KMS-11 (cell line): ENCODE data around the gene ZFR2.

Experiments
- H2AFZ ChIP-seq: fragments of 200-600 bp; sonication (generic); 2 replicates; pipeline ENCODE4 v1.6.1; 2016; ENCODE audit warnings: antibody characterized with exemption, mixed run types, low read depth
- H3K27ac ChIP-seq: fragments of 200-600 bp; sonication (generic); 2 replicates; pipeline ENCODE4 v1.6.1; 2016; ENCODE audit warnings: mild to moderate bottlenecking, mixed run types
- H3K27me3 ChIP-seq: fragments of 200-600 bp; sonication (generic); 2 replicates; pipeline ENCODE4 v1.6.1; 2017; ENCODE audit warnings: mild to moderate bottlenecking, low read depth, mixed run types, moderate library complexity; ENCODE audit not compliant: insufficient read depth
- H3K36me3 ChIP-seq: fragments of 200-600 bp; sonication (generic); 2 replicates; pipeline ENCODE4 v1.6.1; 2017; ENCODE audit warnings: mild to moderate bottlenecking, mixed run types; ENCODE audit not compliant: insufficient read depth
- H3K4me1 ChIP-seq: fragments of 200-600 bp; sonication (generic); 2 replicates; pipeline ENCODE4 v1.6.1; 2016; ENCODE audit warnings: mild to moderate bottlenecking, low read depth, mixed run types; ENCODE audit not compliant: poor library complexity, severe bottlenecking
- H3K4me2 ChIP-seq: fragments of 200-600 bp; sonication (generic); 2 replicates; pipeline ENCODE4 v1.7.0; 2016; ENCODE audit warnings: mild to moderate bottlenecking, mixed run types
- H3K4me3 ChIP-seq: fragments of 200-600 bp; sonication (generic); IDR thresholded peaks from 2 replicates; pipeline ENCODE4 v1.6.1; 2017; ENCODE audit warnings: low read depth, low read length, mixed read lengths; ENCODE audit not compliant: insufficient read depth
- H3K79me2 ChIP-seq: fragments of 200-600 bp; sonication (generic); 2 replicates; pipeline ENCODE4 v1.6.1; 2016; ENCODE audit warnings: low read depth, mixed run types; ENCODE audit not compliant: insufficient read depth
- H3K9ac ChIP-seq: fragments of 200-600 bp; sonication (generic); 2 replicates; pipeline ENCODE4 v1.6.1; 2016; ENCODE audit warnings: mild to moderate bottlenecking, mixed run types
- H4K20me1 ChIP-seq: fragments of 200-600 bp; sonication (generic); 2 replicates; pipeline ENCODE4 v1.6.1; 2016; ENCODE audit warnings: mild to moderate bottlenecking, mixed run types; ENCODE audit not compliant: insufficient read depth
- TF ChIP-seq, protein P1 (sequence below): fragments of 200-600 bp; sonication (generic); conservative IDR thresholded peaks from 2 replicates; pipeline ENCODE4 v1.6.1; 2017; ENCODE audit warnings: low read depth, mild to moderate bottlenecking, antibody characterized with exemption, low read length, moderate library complexity, mixed read lengths

ZFR2 gene

DNA sequence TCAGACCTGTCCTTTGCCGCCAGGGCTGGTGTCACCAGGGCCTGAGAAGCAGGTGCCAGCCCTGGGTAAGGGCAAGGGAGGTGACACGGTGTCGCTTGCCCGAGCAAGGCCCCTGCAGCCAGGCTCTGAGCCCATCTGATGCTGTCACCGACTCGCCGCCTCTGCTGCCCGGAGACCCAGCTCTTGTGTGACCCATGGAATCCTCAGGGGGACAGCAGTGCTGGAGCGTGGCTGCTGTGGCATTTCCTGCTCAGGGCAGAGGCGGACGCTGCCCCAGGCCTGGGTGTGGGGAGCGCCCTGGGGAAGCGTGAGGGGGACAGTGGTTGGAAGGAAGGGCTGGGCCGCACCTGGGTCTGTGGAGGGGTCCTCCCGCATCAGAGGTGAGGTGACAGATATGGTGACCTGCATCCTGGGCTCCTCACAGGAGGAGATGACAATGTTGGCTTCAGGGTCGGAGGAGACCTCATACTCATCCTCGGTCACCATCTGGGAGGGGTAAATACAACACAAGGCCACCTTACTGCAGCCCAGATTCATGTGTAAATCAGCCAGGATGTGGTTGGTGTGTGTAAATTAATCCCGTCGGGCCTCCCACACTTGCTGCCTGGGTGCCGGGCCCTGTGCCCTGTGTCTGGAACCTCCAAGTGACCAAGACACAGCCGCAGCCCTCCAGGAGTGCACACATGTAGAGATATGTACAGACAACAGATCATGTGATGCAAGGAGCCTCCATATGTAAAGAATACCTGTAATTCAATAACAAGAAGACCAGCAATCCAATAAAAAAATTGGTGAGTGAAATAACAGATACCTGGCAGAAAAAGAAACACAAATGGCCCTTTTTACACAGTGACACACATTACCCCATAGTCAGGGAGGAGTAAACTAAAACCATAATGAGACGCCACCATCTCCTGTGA is 55.1 kb downstream of the ZFR2 start:
- Histone ChIP-seq H3K4me1 (no peaks in the 10 kb centered on the region), H3K79me2 (no peaks in the 10 kb centered on the region), H4K20me1 (no peaks in the 10 kb centered on the region), H3K27me3 (peaks cover 83% of the 10 kb centered on the region), H3K9ac (no peak overlapping the region), H3K4me3 (no peak overlapping the region), H3K27ac (no peak overlapping the region), H3K4me2 (no peak overlapping the region), H2AFZ (no peak overlapping the region), H3K36me3 (no peaks in the 10 kb centered on the region)
- TF ChIP-seq, protein P1, sequence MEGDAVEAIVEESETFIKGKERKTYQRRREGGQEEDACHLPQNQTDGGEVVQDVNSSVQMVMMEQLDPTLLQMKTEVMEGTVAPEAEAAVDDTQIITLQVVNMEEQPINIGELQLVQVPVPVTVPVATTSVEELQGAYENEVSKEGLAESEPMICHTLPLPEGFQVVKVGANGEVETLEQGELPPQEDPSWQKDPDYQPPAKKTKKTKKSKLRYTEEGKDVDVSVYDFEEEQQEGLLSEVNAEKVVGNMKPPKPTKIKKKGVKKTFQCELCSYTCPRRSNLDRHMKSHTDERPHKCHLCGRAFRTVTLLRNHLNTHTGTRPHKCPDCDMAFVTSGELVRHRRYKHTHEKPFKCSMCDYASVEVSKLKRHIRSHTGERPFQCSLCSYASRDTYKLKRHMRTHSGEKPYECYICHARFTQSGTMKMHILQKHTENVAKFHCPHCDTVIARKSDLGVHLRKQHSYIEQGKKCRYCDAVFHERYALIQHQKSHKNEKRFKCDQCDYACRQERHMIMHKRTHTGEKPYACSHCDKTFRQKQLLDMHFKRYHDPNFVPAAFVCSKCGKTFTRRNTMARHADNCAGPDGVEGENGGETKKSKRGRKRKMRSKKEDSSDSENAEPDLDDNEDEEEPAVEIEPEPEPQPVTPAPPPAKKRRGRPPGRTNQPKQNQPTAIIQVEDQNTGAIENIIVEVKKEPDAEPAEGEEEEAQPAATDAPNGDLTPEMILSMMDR: no peak

DNA sequence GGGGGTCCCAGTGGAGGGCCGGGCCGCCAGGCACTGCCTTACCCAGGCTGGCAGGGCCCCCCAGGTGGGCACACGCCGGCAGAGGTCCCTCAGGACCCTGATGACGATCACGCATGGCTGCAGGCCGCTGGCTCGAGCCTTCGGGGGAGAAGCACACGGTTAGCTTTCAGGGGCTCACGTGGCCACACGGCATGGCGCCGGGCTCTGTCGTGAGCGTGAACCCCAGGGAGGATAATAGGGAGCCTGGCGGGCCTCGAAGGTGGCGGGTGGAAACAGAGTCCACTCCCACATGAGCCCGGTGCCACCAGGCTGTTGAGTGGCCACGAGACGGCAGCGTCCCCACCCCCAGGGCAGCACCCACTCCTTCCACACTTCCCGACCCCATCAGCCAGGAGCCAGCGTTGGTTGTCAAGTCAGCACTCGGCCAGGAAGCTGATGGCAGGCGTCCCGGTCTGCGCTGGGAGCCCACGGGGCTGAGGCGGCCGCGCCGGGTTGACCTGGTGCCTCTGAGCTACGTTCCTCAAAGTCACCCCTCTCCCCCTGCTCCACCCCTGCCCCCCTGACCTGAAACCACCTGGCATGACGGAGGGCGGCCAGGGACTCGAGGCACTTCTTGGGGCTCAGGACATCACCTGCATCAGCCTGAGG is 58.0 kb downstream of the ZFR2 start:
- H3K4me2 ChIP-seq: no peak overlapping the region
- no peaks in the 10 kb centered on the region for H3K79me2 ChIP-seq
- H3K4me3 ChIP-seq: no peak overlapping the region
- no peak overlapping the region for H2AFZ ChIP-seq
- no peaks in the 10 kb centered on the region for H4K20me1 ChIP-seq
- H3K27me3 ChIP-seq: peaks cover 60% of the 10 kb centered on the region
- no peak overlapping the region for H3K9ac ChIP-seq
- H3K4me1 ChIP-seq: no peaks in the 10 kb centered on the region
- TF ChIP-seq, protein P1: no peak
- H3K27ac ChIP-seq: no peak overlapping the region
- no peaks in the 10 kb centered on the region for H3K36me3 ChIP-seq

DNA sequence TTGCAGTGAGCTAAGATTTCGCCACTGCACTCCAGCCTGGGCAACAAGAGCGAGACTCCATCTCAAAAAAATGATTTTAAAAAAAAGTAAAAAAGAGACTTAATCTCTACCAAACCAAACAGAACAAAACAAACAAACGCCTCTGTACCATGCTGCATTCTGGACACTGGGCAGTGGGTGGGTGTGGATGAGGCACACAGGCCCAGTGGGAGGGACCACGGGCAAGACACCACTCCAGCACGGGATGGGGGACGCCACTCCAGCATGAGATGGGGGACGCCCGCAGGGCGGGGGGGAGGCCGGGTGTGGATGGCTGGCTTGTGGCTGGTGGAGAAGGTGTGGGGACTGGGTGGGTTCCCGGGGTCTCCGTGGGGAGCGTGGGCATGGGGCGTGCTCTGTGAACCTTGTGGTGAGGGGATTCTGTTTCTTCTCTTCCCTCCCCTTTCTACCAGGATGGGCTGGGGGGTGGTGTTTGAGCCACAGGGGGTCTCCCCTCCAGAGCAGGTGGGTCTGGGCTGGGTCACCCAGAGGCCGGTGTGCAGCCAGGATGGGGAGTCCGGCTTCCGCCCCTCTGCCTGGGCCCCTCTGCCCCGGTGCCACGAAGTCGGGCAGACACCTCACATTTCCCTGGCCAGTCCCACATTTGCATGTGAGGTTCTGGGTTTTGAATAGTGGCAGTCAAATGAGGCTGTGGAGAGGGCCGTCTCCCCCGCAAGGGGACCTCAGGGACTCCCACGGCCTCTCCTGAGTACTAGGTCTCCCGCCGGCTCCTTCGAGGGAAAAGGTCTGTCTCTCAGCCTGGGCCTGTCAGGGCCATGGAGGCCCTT is 58.7 kb downstream of the ZFR2 start:
- H3K27me3 ChIP-seq: peaks cover 63% of the 10 kb centered on the region
- H3K9ac ChIP-seq: no peak overlapping the region
- no peak overlapping the region for H3K4me2 ChIP-seq
- H3K36me3 ChIP-seq: no peaks in the 10 kb centered on the region
- no peaks in the 10 kb centered on the region for H4K20me1 ChIP-seq
- no peaks in the 10 kb centered on the region for H3K79me2 ChIP-seq
- TF ChIP-seq, protein P1: no peak
- no peaks in the 10 kb centered on the region for H3K4me1 ChIP-seq
- no peak overlapping the region for H3K27ac ChIP-seq
- no peak overlapping the region for H2AFZ ChIP-seq
- H3K4me3 ChIP-seq: no peak overlapping the region

GRCh38 chr19:3808420-3809143 is 60.3 kb downstream of the ZFR2 start:
- no peak overlapping the region for H3K27ac ChIP-seq
- no peaks in the 10 kb centered on the region for H3K79me2 ChIP-seq
- H3K4me3 ChIP-seq: no peak overlapping the region
- H2AFZ ChIP-seq: no peak overlapping the region
- H4K20me1 ChIP-seq: no peaks in the 10 kb centered on the region
- no peak overlapping the region for H3K9ac ChIP-seq
- no peaks in the 10 kb centered on the region for H3K36me3 ChIP-seq
- no peak overlapping the region for H3K4me2 ChIP-seq
- peaks cover 63% of the 10 kb centered on the region for H3K27me3 ChIP-seq
- H3K4me1 ChIP-seq: no peaks in the 10 kb centered on the region
- TF ChIP-seq, protein P1: no peak
